ENCODE data around the gene PER1. TPM values are rescaled to one million over a fixed set of nuclear protein-coding genes. Genes with fewer than 3 reads are reported as not detected.
A peak's percentile ranks its signal among the peaks of the same experiment; 100 is the strongest.

Gene PER1
- total and polyA plus RNA-seq, 2 of the 13 experiments (the other 11 are each of a cell fraction or from before 2014, with no cell fraction given): 2.6 to 3.6 TPM

DNA sequence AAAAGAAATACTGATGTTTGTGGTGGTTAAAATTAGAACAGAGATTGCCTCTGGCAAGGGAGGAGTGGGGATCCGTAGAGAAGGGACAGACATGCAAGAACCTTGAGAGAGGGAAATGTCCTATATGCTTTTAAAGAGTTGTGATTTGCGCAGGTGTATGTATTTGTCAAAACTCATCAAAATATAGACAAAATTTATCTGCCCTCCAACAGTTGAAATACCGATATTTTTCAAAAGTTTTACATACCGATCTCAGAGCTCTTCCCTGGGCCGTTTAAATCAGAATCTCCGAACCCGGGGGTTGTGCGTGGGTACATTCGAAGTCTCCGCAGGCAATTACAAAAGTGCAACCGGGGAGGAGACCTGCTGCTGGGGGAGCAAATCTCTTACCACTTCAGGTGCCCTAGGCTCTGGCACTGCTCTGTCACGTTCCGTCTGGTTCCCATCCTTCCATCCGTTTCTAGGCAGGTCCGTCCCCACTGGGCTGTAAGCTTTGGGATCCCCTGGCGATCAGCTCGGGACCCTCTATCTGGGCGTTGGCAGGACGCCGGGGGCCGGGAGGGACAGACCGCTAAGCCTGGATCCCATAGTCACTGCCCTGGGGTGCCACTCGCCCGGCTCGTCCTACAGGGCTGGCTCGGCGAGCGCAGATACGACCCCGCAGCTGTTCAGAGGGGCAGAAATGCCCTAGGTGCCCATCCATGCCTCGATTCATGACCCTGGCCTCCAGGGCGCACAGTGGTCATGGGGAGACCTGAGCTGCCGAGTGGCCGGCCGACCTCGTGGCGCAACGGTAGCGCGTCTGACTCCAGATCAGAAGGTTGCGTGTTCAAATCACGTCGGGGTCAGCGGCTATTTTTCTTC lies 33.6 kb upstream of the PER1 start (continued):
- TF ChIP-seq GATAD1 (CRISPR knock-in tag; IDR thresholded peaks at IDR 0.05): peak; percentile 47; the same call in 1 of the 2 replicates
- TF ChIP-seq, protein P1, sequence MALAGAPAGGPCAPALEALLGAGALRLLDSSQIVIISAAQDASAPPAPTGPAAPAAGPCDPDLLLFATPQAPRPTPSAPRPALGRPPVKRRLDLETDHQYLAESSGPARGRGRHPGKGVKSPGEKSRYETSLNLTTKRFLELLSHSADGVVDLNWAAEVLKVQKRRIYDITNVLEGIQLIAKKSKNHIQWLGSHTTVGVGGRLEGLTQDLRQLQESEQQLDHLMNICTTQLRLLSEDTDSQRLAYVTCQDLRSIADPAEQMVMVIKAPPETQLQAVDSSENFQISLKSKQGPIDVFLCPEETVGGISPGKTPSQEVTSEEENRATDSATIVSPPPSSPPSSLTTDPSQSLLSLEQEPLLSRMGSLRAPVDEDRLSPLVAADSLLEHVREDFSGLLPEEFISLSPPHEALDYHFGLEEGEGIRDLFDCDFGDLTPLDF (CRISPR knock-in tag; IDR thresholded peaks at IDR 0.05): no peak
- TF ChIP-seq, protein P2, sequence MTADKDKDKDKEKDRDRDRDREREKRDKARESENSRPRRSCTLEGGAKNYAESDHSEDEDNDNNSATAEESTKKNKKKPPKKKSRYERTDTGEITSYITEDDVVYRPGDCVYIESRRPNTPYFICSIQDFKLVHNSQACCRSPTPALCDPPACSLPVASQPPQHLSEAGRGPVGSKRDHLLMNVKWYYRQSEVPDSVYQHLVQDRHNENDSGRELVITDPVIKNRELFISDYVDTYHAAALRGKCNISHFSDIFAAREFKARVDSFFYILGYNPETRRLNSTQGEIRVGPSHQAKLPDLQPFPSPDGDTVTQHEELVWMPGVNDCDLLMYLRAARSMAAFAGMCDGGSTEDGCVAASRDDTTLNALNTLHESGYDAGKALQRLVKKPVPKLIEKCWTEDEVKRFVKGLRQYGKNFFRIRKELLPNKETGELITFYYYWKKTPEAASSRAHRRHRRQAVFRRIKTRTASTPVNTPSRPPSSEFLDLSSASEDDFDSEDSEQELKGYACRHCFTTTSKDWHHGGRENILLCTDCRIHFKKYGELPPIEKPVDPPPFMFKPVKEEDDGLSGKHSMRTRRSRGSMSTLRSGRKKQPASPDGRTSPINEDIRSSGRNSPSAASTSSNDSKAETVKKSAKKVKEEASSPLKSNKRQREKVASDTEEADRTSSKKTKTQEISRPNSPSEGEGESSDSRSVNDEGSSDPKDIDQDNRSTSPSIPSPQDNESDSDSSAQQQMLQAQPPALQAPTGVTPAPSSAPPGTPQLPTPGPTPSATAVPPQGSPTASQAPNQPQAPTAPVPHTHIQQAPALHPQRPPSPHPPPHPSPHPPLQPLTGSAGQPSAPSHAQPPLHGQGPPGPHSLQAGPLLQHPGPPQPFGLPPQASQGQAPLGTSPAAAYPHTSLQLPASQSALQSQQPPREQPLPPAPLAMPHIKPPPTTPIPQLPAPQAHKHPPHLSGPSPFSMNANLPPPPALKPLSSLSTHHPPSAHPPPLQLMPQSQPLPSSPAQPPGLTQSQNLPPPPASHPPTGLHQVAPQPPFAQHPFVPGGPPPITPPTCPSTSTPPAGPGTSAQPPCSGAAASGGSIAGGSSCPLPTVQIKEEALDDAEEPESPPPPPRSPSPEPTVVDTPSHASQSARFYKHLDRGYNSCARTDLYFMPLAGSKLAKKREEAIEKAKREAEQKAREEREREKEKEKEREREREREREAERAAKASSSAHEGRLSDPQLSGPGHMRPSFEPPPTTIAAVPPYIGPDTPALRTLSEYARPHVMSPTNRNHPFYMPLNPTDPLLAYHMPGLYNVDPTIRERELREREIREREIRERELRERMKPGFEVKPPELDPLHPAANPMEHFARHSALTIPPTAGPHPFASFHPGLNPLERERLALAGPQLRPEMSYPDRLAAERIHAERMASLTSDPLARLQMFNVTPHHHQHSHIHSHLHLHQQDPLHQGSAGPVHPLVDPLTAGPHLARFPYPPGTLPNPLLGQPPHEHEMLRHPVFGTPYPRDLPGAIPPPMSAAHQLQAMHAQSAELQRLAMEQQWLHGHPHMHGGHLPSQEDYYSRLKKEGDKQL (CRISPR knock-in tag; IDR thresholded peaks at IDR 0.05; ENCODE audit: low read depth): no peak
- no peak for TF ChIP-seq YEATS2 (CRISPR knock-in tag; IDR thresholded peaks at IDR 0.05; ENCODE audit: borderline replicate concordance)
- TF ChIP-seq KDM3A (CRISPR knock-in tag; IDR thresholded peaks at IDR 0.05; ENCODE audit: low read depth): peak; percentile 40; the same call in 1 of the 2 replicates
- TF ChIP-seq, protein P3, sequence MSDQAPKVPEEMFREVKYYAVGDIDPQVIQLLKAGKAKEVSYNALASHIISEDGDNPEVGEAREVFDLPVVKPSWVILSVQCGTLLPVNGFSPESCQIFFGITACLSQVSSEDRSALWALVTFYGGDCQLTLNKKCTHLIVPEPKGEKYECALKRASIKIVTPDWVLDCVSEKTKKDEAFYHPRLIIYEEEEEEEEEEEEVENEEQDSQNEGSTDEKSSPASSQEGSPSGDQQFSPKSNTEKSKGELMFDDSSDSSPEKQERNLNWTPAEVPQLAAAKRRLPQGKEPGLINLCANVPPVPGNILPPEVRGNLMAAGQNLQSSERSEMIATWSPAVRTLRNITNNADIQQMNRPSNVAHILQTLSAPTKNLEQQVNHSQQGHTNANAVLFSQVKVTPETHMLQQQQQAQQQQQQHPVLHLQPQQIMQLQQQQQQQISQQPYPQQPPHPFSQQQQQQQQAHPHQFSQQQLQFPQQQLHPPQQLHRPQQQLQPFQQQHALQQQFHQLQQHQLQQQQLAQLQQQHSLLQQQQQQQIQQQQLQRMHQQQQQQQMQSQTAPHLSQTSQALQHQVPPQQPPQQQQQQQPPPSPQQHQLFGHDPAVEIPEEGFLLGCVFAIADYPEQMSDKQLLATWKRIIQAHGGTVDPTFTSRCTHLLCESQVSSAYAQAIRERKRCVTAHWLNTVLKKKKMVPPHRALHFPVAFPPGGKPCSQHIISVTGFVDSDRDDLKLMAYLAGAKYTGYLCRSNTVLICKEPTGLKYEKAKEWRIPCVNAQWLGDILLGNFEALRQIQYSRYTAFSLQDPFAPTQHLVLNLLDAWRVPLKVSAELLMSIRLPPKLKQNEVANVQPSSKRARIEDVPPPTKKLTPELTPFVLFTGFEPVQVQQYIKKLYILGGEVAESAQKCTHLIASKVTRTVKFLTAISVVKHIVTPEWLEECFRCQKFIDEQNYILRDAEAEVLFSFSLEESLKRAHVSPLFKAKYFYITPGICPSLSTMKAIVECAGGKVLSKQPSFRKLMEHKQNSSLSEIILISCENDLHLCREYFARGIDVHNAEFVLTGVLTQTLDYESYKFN (CRISPR knock-in tag; conservative IDR thresholded peaks at IDR 0.05): no peak; the same call in 1 of the 2 replicates
- TF ChIP-seq ZNF256 (CRISPR knock-in tag; conservative IDR thresholded peaks at IDR 0.05): no peak
- TF ChIP-seq ZNF329 (CRISPR knock-in tag; IDR thresholded peaks at IDR 0.05; ENCODE audit: low read depth): no peak
- no peak; the same call in 1 of the 2 replicates for TF ChIP-seq CCDC6 (CRISPR knock-in tag; IDR thresholded peaks at IDR 0.05)
- no peak for TF ChIP-seq ZBTB1 (CRISPR knock-in tag; IDR thresholded peaks at IDR 0.05; ENCODE audit: borderline replicate concordance)
- 0 out of 2 replicates have a peak, but pooled peaks have one; percentile 21 for TF ChIP-seq ZNF678 (CRISPR knock-in tag; IDR thresholded peaks at IDR 0.05)
- TF ChIP-seq, protein P4, sequence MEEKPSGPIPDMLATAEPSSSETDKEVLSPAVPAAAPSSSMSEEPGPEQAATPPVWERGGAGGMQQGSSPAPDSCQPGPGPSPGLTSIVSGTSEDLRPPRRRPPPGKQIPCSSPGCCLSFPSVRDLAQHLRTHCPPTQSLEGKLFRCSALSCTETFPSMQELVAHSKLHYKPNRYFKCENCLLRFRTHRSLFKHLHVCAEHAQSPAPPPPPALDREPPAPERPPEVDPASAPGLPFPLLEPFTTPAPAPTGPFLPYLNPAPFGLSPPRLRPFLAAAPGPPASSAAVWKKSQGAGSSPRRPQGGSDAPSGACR (CRISPR knock-in tag; IDR thresholded peaks at IDR 0.05): no peak; the same call in 1 of the 2 replicates
- no peak for TF ChIP-seq NBN (conservative IDR thresholded peaks at IDR 0.05)
- TF ChIP-seq SOX13 (IDR thresholded peaks at IDR 0.05): no peak
- 0 out of 4 replicates have a peak, but pooled peaks of 1 of the 2 experiments have one; percentile 33 for TF ChIP-seq SOX13 (CRISPR knock-in tag; conservative IDR thresholded peaks at IDR 0.05 in 1 of 2, IDR thresholded peaks at IDR 0.05 in 1 of 2)
- no peak for TF ChIP-seq ZNF441 (CRISPR knock-in tag; IDR thresholded peaks at IDR 0.05; ENCODE audit: borderline replicate concordance)
- 0 out of 2 replicates have a peak, but pooled peaks have one; percentile 36 for TF ChIP-seq MTA1 (CRISPR knock-in tag; IDR thresholded peaks at IDR 0.05; ENCODE audit: borderline replicate concordance)

All from HepG2 (cell line).